ENCODE measurements around the gene SP110. TPM values are rescaled to one million over a fixed set of nuclear protein-coding genes. Genes with fewer than 3 reads are reported as not detected.

The SP110 gene
- total RNA-seq, 5 donors from 2014 or later (not counting 1 experiment from before 2014, with no cell fraction given), result 95.4 to 136 (median 111) TPM

DNA sequence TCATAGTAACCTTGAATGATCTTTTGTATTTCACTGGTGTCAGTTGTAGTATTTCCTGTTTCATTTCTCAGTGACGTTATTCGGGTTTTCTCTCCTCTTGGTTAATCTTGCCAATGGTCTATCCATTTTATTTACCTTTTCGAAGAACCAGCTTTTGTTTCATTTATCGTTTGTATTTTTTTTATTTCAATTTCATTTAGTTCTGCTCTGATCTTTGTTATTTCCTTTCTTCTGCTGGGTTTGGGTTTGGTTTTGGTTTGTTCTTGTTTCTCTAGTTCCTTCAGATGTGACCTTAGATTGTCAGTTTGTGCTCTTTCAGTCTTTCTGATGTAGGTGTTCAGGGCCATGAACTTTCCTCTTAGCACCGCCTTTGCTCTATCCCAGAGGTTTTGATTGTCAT, 42.5 kb upstream of the SP110 start:
- Histone ChIP-seq H3K27ac (ENCODE audit: low read length) (peak overlapping the region; percentile 54), H3K36me3 (ENCODE audit: control insufficient read depth in 2 of 2, extremely low read depth in 1 of 2, insufficient read depth in 1 of 2, low read length in 1 of 2) (peaks cover 0 to 23% of the 10 kb centered on the region in 2 donors), H3K4me1 (ENCODE audit: control insufficient read depth in 1 of 2, extremely low read depth in 1 of 2, insufficient read depth in 2 of 2, low read length in 2 of 2) (peaks cover 0 to 4% of the 10 kb centered on the region in 2 experiments), H3K27me3 (replicated peaks in 1 of 2; ENCODE audit: control insufficient read depth in 2 of 2, extremely low read depth in 1 of 2, insufficient read depth in 2 of 2, low read length in 1 of 2) (no peaks in the 10 kb centered on the region), H3K9me3 (no peaks in the 10 kb centered on the region), H3K4me3 (ENCODE audit: control insufficient read depth in 1 of 2, extremely low read depth in 1 of 2, low read length in 1 of 2) (no peak overlapping the region)
- WGBS (ENCODE audit: insufficient coverage), result no CpG with 5 or more reads among the region's 5 CpGs
- no peaks in the 10 kb centered on the region for H3K27me3 Mint-ChIP-seq
- ChIA-PET CTCF (interaction anchor here in 1 of 2 donors (0.6 kb wide), 1 partner anchor 320 kb away, joined by 3 read pairs; no protein-coding TSS in a partner anchor), POLR2A (interaction anchor here in 1 of 2 donors (0.6 kb wide), 2 partner anchors 65 to 408 kb away, joined by 3 read pairs; partner anchors contain the start of gene SP140L)
- DNase-seq (peak in 6 of 35 experiments; percentile 2 to 55 (median 6)), ATAC-seq (replicated peaks in 1 of 4) (peak; percentile 55 to 94 (median 66))
- peak overlapping the region; percentile 80 to 81 for H3K27ac Mint-ChIP-seq
- peak overlapping the region; percentile 32 to 56 (median 44) for H3K4me3 Mint-ChIP-seq
- H3K9me3 Mint-ChIP-seq, result peaks cover 0 to 16% (median 0%) of the 10 kb centered on the region in 3 donors
- H3K4me1 Mint-ChIP-seq, result peaks cover 54 to 56% (median 56%) of the 10 kb centered on the region in 3 donors
- H3K36me3 Mint-ChIP-seq, result peaks cover 74% of the 10 kb centered on the region

DNA sequence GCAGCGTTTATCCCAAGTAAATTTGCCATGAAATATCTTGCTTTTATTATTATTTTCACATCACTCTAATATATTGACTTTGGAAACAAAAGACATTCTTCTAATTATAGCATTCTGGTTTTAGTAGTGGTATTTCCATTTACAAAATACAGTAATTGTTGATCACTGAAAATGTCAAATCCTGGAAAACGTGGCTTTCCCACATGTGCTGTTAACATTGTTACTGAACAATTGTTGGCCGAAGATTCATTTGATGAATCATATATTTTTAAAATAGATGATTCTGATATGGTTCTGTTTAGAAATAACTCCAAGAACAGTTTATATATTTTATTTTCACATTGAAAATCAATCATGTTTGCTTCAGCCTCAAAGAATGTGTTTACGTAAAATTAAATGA, 38.7 kb upstream of the SP110 start:
- ChIA-PET CTCF (no interaction called here), POLR2A (no interaction called here)
- Histone ChIP-seq H3K4me1 (ENCODE audit: control insufficient read depth in 1 of 2, extremely low read depth in 1 of 2, insufficient read depth in 2 of 2, low read length in 2 of 2) (peaks cover 18 to 19% of the 10 kb centered on the region in 2 experiments), H3K27me3 (replicated peaks in 1 of 2; ENCODE audit: control insufficient read depth in 2 of 2, extremely low read depth in 1 of 2, insufficient read depth in 2 of 2, low read length in 1 of 2) (no peaks in the 10 kb centered on the region), H3K4me3 (ENCODE audit: control insufficient read depth in 1 of 2, extremely low read depth in 1 of 2, low read length in 1 of 2) (no peak overlapping the region), H3K36me3 (ENCODE audit: control insufficient read depth in 2 of 2, extremely low read depth in 1 of 2, insufficient read depth in 1 of 2, low read length in 1 of 2) (peaks cover 0 to 4% of the 10 kb centered on the region in 2 donors), H3K9me3 (no peaks in the 10 kb centered on the region), H3K27ac (ENCODE audit: low read length) (no peak overlapping the region)
- no peak overlapping the region for H3K4me3 Mint-ChIP-seq
- 100% methylated on average over 1 of the region's 4 CpGs for WGBS (ENCODE audit: insufficient coverage)
- H3K27ac Mint-ChIP-seq, result no peak overlapping the region
- no peaks in the 10 kb centered on the region for H3K27me3 Mint-ChIP-seq
- peaks cover 45% of the 10 kb centered on the region for H3K36me3 Mint-ChIP-seq
- no peak for ATAC-seq (replicated peaks in 1 of 4)
- DNase-seq, result no peak
- peaks cover 0 to 16% (median 0%) of the 10 kb centered on the region in 3 donors for H3K9me3 Mint-ChIP-seq
- peaks cover 43 to 49% (median 44%) of the 10 kb centered on the region in 3 donors for H3K4me1 Mint-ChIP-seq

DNA sequence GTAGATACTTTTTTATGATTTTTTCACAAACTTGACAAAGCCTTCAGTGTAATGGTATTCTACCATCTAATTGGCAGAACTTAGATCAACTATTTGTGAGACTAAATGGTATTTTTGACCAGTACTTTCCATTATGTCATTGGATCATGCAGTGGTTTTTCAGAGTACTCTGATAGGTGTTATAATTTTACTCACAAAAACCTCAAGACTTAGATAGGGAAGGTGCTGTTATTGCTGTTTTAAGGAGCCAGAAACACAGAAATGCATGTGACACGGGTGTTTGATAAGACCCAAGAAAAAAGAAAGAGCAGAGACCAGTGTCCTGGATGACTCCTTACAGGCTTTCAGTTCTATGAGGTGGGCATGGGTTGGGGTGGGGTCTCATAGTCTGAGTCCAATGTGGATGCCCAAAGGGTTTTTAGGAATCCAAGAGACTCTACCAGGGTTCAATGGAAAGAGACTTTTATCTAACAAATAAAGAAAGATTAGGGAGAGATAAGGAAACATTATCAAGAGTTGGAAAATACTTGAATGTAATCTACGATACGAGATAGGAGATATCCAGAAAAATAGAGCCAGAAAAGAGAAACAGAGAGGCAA, 37.0 kb upstream of the SP110 start:
- Histone ChIP-seq H3K27me3 (replicated peaks in 1 of 2; ENCODE audit: control insufficient read depth in 2 of 2, extremely low read depth in 1 of 2, insufficient read depth in 2 of 2, low read length in 1 of 2) (no peaks in the 10 kb centered on the region), H3K9me3 (no peaks in the 10 kb centered on the region), H3K27ac (ENCODE audit: low read length) (no peak overlapping the region), H3K4me3 (ENCODE audit: control insufficient read depth in 1 of 2, extremely low read depth in 1 of 2, low read length in 1 of 2) (no peak overlapping the region), H3K36me3 (ENCODE audit: control insufficient read depth in 2 of 2, extremely low read depth in 1 of 2, insufficient read depth in 1 of 2, low read length in 1 of 2) (peaks cover 0 to 7% of the 10 kb centered on the region in 2 donors), H3K4me1 (ENCODE audit: control insufficient read depth in 1 of 2, extremely low read depth in 1 of 2, insufficient read depth in 2 of 2, low read length in 2 of 2) (peaks cover 14 to 19% of the 10 kb centered on the region in 2 experiments)
- peak overlapping the region; percentile 1 to 7 for H3K27ac Mint-ChIP-seq
- H3K4me3 Mint-ChIP-seq, result no peak overlapping the region
- WGBS (ENCODE audit: insufficient coverage), result 100% methylated on average over 2 of the region's 3 CpGs
- H3K36me3 Mint-ChIP-seq, result peaks cover 42% of the 10 kb centered on the region
- DNase-seq, result no peak
- H3K4me1 Mint-ChIP-seq, result peaks cover 27 to 32% (median 28%) of the 10 kb centered on the region in 3 donors
- H3K9me3 Mint-ChIP-seq, result peaks cover 0 to 16% (median 0%) of the 10 kb centered on the region in 3 donors
- POLR2A ChIA-PET, result no interaction called here
- no peaks in the 10 kb centered on the region for H3K27me3 Mint-ChIP-seq
- ATAC-seq (replicated peaks in 1 of 4), result no peak
- CTCF ChIA-PET, result no interaction called here

DNA sequence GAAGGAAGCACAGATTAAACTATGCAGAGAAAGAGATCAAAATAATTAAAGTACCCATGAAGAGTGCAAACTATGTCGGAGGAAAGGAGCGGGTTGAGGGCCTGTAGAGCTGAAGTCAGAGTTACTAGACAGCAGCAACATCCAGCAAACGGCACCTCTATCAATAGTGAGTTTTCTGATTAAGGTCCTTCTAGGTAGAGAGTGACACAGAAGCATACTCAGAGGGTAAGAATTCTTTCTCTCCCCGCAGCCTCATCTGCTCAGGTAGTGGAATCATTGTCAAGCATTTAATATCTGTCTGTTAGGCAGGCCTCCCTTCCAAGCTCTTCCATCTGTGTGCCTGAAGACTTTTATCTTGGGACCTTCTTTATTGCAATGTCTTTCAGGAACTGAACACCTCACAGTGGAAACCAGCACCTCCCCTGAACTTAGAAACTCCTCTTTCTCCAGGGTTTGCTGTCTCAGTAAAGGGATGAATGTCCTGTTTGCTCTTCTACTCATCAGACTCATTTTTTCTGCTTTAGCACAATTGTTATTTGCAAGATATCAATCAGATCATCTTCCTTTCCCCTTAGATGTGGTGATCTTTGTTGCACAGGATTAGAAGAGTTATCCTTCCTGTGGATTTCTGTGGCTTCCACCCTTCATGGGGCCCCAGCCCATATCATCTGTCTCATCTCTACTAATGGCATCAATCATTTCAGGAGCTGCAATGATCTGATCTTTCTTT, 34.5 kb upstream of the SP110 start:
- Mint-ChIP-seq H3K36me3 (peaks cover 27% of the 10 kb centered on the region), H3K4me1 (peaks cover 7 to 19% (median 12%) of the 10 kb centered on the region in 3 donors), H3K4me3 (no peak overlapping the region), H3K27ac (no peak overlapping the region), H3K27me3 (no peaks in the 10 kb centered on the region), H3K9me3 (no peaks in the 10 kb centered on the region)
- ATAC-seq (replicated peaks in 1 of 4) (peak; percentile 67 to 85 (median 82)), DNase-seq (peak in 28 of 35 experiments; percentile 7 to 53 (median 18))
- peaks cover 14 to 19% of the 10 kb centered on the region in 2 experiments for H3K4me1 ChIP-seq (ENCODE audit: control insufficient read depth in 1 of 2, extremely low read depth in 1 of 2, insufficient read depth in 2 of 2, low read length in 2 of 2)
- ChIA-PET POLR2A (no interaction called here), CTCF (interaction anchor here in 1 of 2 donors (0.6 to 0.8 kb wide), 2 partner anchors 68 to 73 kb away, joined by 3 read pairs; no protein-coding TSS in a partner anchor)
- H3K36me3 ChIP-seq (ENCODE audit: control insufficient read depth in 2 of 2, extremely low read depth in 1 of 2, insufficient read depth in 1 of 2, low read length in 1 of 2), result peaks cover 0 to 12% of the 10 kb centered on the region in 2 donors
- WGBS (ENCODE audit: insufficient coverage), result 60% methylated on average over 1 of the region's 4 CpGs
- no peaks in the 10 kb centered on the region for H3K9me3 ChIP-seq
- H3K4me3 ChIP-seq (ENCODE audit: control insufficient read depth in 1 of 2, extremely low read depth in 1 of 2, low read length in 1 of 2), result no peak overlapping the region
- no peak overlapping the region for H3K27ac ChIP-seq (ENCODE audit: low read length)
- no peaks in the 10 kb centered on the region for H3K27me3 ChIP-seq (replicated peaks in 1 of 2; ENCODE audit: control insufficient read depth in 2 of 2, extremely low read depth in 1 of 2, insufficient read depth in 2 of 2, low read length in 1 of 2)

DNA sequence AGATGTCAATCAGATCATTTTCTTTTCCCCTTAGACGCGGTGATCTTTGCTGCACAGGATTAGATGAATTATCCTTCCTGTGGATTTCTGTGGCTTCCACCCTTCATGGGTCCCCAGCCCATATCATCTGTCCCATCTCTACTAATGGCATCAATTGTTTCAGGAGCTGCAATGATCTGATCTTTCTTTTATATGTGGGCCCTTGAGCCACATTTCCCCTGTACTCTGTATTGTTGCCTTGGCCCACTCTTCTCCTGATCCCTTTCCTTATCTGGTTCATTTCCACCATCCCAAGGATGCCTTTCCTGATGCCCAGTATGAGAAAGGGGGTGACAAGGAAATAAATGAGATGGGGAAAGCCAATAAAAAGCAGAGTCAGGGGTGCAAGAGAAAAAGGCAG, 30.4 kb upstream of the SP110 start:
- peaks cover 6% of the 10 kb centered on the region for H3K36me3 Mint-ChIP-seq
- H3K4me1 Mint-ChIP-seq, result peaks cover 0 to 7% (median 6%) of the 10 kb centered on the region in 3 donors
- Histone ChIP-seq H3K27me3 (replicated peaks in 1 of 2; ENCODE audit: control insufficient read depth in 2 of 2, extremely low read depth in 1 of 2, insufficient read depth in 2 of 2, low read length in 1 of 2) (no peaks in the 10 kb centered on the region), H3K9me3 (no peaks in the 10 kb centered on the region), H3K27ac (ENCODE audit: low read length) (no peak overlapping the region), H3K4me3 (ENCODE audit: control insufficient read depth in 1 of 2, extremely low read depth in 1 of 2, low read length in 1 of 2) (no peak overlapping the region), H3K36me3 (ENCODE audit: control insufficient read depth in 2 of 2, extremely low read depth in 1 of 2, insufficient read depth in 1 of 2, low read length in 1 of 2) (peaks cover 0 to 40% of the 10 kb centered on the region in 2 donors), H3K4me1 (ENCODE audit: control insufficient read depth in 1 of 2, extremely low read depth in 1 of 2, insufficient read depth in 2 of 2, low read length in 2 of 2) (peaks cover 14 to 16% of the 10 kb centered on the region in 2 experiments)
- H3K27ac Mint-ChIP-seq, result no peak overlapping the region
- DNase-seq (no peak), ATAC-seq (replicated peaks in 1 of 4) (no peak)
- POLR2A ChIA-PET, result no interaction called here
- no peaks in the 10 kb centered on the region for H3K9me3 Mint-ChIP-seq
- CTCF ChIA-PET, result no interaction called here
- no peaks in the 10 kb centered on the region for H3K27me3 Mint-ChIP-seq
- H3K4me3 Mint-ChIP-seq, result no peak overlapping the region
- WGBS (ENCODE audit: insufficient coverage), result 100% methylated on average over 2 of the region's 2 CpGs

DNA sequence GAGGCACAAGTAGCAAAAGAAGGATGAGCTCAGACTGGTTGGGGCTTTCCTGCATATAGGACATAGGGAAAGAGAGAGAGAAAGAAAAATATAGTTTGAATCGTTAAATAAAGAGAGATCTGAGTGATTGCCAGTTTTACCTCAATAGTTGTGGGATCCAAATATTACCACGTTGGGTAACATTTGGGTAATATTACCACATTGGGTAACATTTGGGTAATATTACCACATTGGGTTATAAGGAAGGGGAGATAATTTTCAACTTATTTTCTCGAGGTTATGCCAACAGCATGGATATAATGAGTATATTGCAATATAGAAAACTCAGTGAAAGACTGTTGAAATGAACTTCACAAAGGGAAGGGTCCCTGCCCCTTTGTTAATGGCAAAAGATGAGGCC, 26.4 kb upstream of the SP110 start:
- Mint-ChIP-seq H3K4me3 (no peak overlapping the region), H3K36me3 (peaks cover 25% of the 10 kb centered on the region), H3K4me1 (peaks cover 0 to 4% (median 3%) of the 10 kb centered on the region in 3 donors), H3K9me3 (no peaks in the 10 kb centered on the region), H3K27me3 (no peaks in the 10 kb centered on the region), H3K27ac (no peak overlapping the region)
- Histone ChIP-seq H3K4me1 (ENCODE audit: control insufficient read depth in 1 of 2, extremely low read depth in 1 of 2, insufficient read depth in 2 of 2, low read length in 2 of 2) (no peaks in the 10 kb centered on the region), H3K36me3 (ENCODE audit: control insufficient read depth in 2 of 2, extremely low read depth in 1 of 2, insufficient read depth in 1 of 2, low read length in 1 of 2) (peaks cover 0 to 50% of the 10 kb centered on the region in 2 donors), H3K27me3 (replicated peaks in 1 of 2; ENCODE audit: control insufficient read depth in 2 of 2, extremely low read depth in 1 of 2, insufficient read depth in 2 of 2, low read length in 1 of 2) (no peaks in the 10 kb centered on the region), H3K4me3 (ENCODE audit: control insufficient read depth in 1 of 2, extremely low read depth in 1 of 2, low read length in 1 of 2) (no peak overlapping the region), H3K27ac (ENCODE audit: low read length) (no peak overlapping the region), H3K9me3 (no peaks in the 10 kb centered on the region)
- DNase-seq, result no peak
- ChIA-PET POLR2A (no interaction called here), CTCF (no interaction called here)
- no peak for ATAC-seq (replicated peaks in 1 of 4)
- WGBS (ENCODE audit: insufficient coverage), result 100% methylated on average over 1 of the region's 3 CpGs
